ENCODE measurements around the gene APP. TPM values are rescaled to one million over a fixed set of nuclear protein-coding genes. Genes with fewer than 3 reads are reported as not detected.

APP gene
- total RNA-seq, 1 donor = 373 TPM

- no peaks in the 10 kb centered on the region for H3K36me3 ChIP-seq (ENCODE audit: insufficient read depth, low read length)
- H4K20me1 ChIP-seq (ENCODE audit: insufficient read depth, low read length) = no peaks in the 10 kb centered on the region
- H3K9me3 ChIP-seq (ENCODE audit: low read depth, low read length) = no peaks in the 10 kb centered on the region
- H3K4me2 ChIP-seq (ENCODE audit: insufficient read depth, low read length) = no peak overlapping the region
- H3K79me2 ChIP-seq (ENCODE audit: insufficient read depth, low read length) = no peaks in the 10 kb centered on the region
- TF ChIP-seq CTCF (IDR thresholded peaks at IDR 0.05; ENCODE audit: extremely low read depth, low read depth, low read length) = no peak
- H2AFZ ChIP-seq (ENCODE audit: low read length) = no peak overlapping the region
- H3K4me3 ChIP-seq (ENCODE audit: insufficient read depth, low read length) = no peak overlapping the region
- no peak overlapping the region for H3K27ac ChIP-seq (ENCODE audit: low read depth, low read length)
- no peak for DNase-seq (ENCODE audit: insufficient read length, low spot score, missing footprints)
- H3K4me1 ChIP-seq (ENCODE audit: insufficient read depth, low read length) = no peaks in the 10 kb centered on the region
- peaks cover 15% of the 10 kb centered on the region for H3K27me3 ChIP-seq (ENCODE audit: insufficient read depth, low read length)
These were observed 313.1 kb downstream of the APP start for GRCh38 chr21:25857308-25858074.

GRCh38 chr21:25855576-25855975, 315.0 kb downstream of the APP start:
- H2AFZ ChIP-seq (ENCODE audit: low read length) = no peak overlapping the region
- no peaks in the 10 kb centered on the region for H3K4me1 ChIP-seq (ENCODE audit: insufficient read depth, low read length)
- no peak overlapping the region for H3K4me3 ChIP-seq (ENCODE audit: insufficient read depth, low read length)
- no peaks in the 10 kb centered on the region for H3K79me2 ChIP-seq (ENCODE audit: insufficient read depth, low read length)
- no peak overlapping the region for H3K4me2 ChIP-seq (ENCODE audit: insufficient read depth, low read length)
- TF ChIP-seq CTCF (IDR thresholded peaks at IDR 0.05; ENCODE audit: extremely low read depth, low read depth, low read length) = no peak
- peaks cover 20% of the 10 kb centered on the region for H3K27me3 ChIP-seq (ENCODE audit: insufficient read depth, low read length)
- H3K9me3 ChIP-seq (ENCODE audit: low read depth, low read length) = no peaks in the 10 kb centered on the region
- no peaks in the 10 kb centered on the region for H4K20me1 ChIP-seq (ENCODE audit: insufficient read depth, low read length)
- H3K27ac ChIP-seq (ENCODE audit: low read depth, low read length) = no peak overlapping the region
- DNase-seq (ENCODE audit: insufficient read length, low spot score, missing footprints) = no peak
- no peaks in the 10 kb centered on the region for H3K36me3 ChIP-seq (ENCODE audit: insufficient read depth, low read length)

- no peak overlapping the region for H3K4me3 ChIP-seq (ENCODE audit: insufficient read depth, low read length)
- TF ChIP-seq CTCF (IDR thresholded peaks at IDR 0.05; ENCODE audit: extremely low read depth, low read depth, low read length) = no peak
These were observed 320.3 kb downstream of the APP start for GRCh38 chr21:25850126-25850842.

GRCh38 chr21:25848309-25848708, 322.3 kb downstream of the APP start:
- no peaks in the 10 kb centered on the region for H3K79me2 ChIP-seq (ENCODE audit: insufficient read depth, low read length)
- H3K9me3 ChIP-seq (ENCODE audit: low read depth, low read length) = no peaks in the 10 kb centered on the region
- H3K27ac ChIP-seq (ENCODE audit: low read depth, low read length) = no peak overlapping the region
- H4K20me1 ChIP-seq (ENCODE audit: insufficient read depth, low read length) = no peaks in the 10 kb centered on the region
- H3K4me1 ChIP-seq (ENCODE audit: insufficient read depth, low read length) = no peaks in the 10 kb centered on the region
- no peak overlapping the region for H3K4me3 ChIP-seq (ENCODE audit: insufficient read depth, low read length)
- TF ChIP-seq CTCF (IDR thresholded peaks at IDR 0.05; ENCODE audit: extremely low read depth, low read depth, low read length) = no peak
- no peak overlapping the region for H2AFZ ChIP-seq (ENCODE audit: low read length)
- H3K36me3 ChIP-seq (ENCODE audit: insufficient read depth, low read length) = no peaks in the 10 kb centered on the region
- H3K27me3 ChIP-seq (ENCODE audit: insufficient read depth, low read length) = peaks cover 9% of the 10 kb centered on the region
- no peak for DNase-seq (ENCODE audit: insufficient read length, low spot score, missing footprints)
- no peak overlapping the region for H3K4me2 ChIP-seq (ENCODE audit: insufficient read depth, low read length)

More at GRCh38 chr21:25850126-25850842, 320.3 kb downstream of the APP start:
- Histone ChIP-seq H3K36me3 (ENCODE audit: insufficient read depth, low read length) (no peaks in the 10 kb centered on the region), H3K4me2 (ENCODE audit: insufficient read depth, low read length) (no peak overlapping the region), H3K4me1 (ENCODE audit: insufficient read depth, low read length) (no peaks in the 10 kb centered on the region), H3K27ac (ENCODE audit: low read depth, low read length) (no peak overlapping the region), H3K27me3 (ENCODE audit: insufficient read depth, low read length) (peaks cover 5% of the 10 kb centered on the region), H2AFZ (ENCODE audit: low read length) (no peak overlapping the region), H3K79me2 (ENCODE audit: insufficient read depth, low read length) (no peaks in the 10 kb centered on the region), H3K9me3 (ENCODE audit: low read depth, low read length) (no peaks in the 10 kb centered on the region), H4K20me1 (ENCODE audit: insufficient read depth, low read length) (no peaks in the 10 kb centered on the region)
- DNase-seq (ENCODE audit: insufficient read length, low spot score, missing footprints) = no peak

All from osteoblast (primary cell).